GM19463 (cell line): ENCODE results near the gene LRMDA.
"Not testable (repeated sequence)": the region's sequence is repeated elsewhere in the genome, so short reads cannot be mapped to it uniquely, and the experiment has no call there.

ENCODE experiments used
- ATAC-seq: cut with Tn5 transposase; IDR thresholded peaks from one replicate; pipeline ENCODE4 v1.9.1; 2021; ENCODE audit warnings: mild to moderate bottlenecking, moderate library complexity; ENCODE audit not compliant: unreplicated experiment

Gene LRMDA

GRCh38 chr10:76052682-76053503 is 621.5 kb downstream of the LRMDA start:
- no peak for ATAC-seq

- no peak for ATAC-seq
Observed at GRCh38 chr10:76055466-76055865, 624.0 kb downstream of the LRMDA start.

- ATAC-seq, result no peak
Observed at GRCh38 chr10:76055963-76056362, 624.5 kb downstream of the LRMDA start.

- ATAC-seq, result not testable (repeated sequence)
Observed at GRCh38 chr10:76060993-76061392, 629.6 kb downstream of the LRMDA start.

- no peak for ATAC-seq
Observed at GRCh38 chr10:76066457-76066856, 635.0 kb downstream of the LRMDA start.

GRCh38 chr10:76067447-76067846 is 636.0 kb downstream of the LRMDA start:
- no peak for ATAC-seq

- ATAC-seq, result no peak
Observed at GRCh38 chr10:76068856-76069255, 637.4 kb downstream of the LRMDA start.

- ATAC-seq, result no peak
Observed at GRCh38 chr10:76070916-76071315, 639.5 kb downstream of the LRMDA start.

GRCh38 chr10:76071653-76072365 is 640.4 kb downstream of the LRMDA start:
- ATAC-seq, result no peak

GRCh38 chr10:76072384-76072783 is 641.0 kb downstream of the LRMDA start:
- no peak for ATAC-seq

GRCh38 chr10:76073524-76073923 is 642.1 kb downstream of the LRMDA start:
- ATAC-seq, result no peak

- ATAC-seq, result no peak
Observed at GRCh38 chr10:76074659-76075058, 643.2 kb downstream of the LRMDA start.

- no peak for ATAC-seq
Observed at GRCh38 chr10:76080451-76080850, 649.0 kb downstream of the LRMDA start.

- no peak for ATAC-seq
Observed at GRCh38 chr10:76080991-76081390, 649.6 kb downstream of the LRMDA start.

- no peak for ATAC-seq
Observed at GRCh38 chr10:76082232-76082631, 650.8 kb downstream of the LRMDA start.

GRCh38 chr10:76082956-76083355 is 651.5 kb downstream of the LRMDA start:
- no peak for ATAC-seq

- ATAC-seq, result no peak
Observed at GRCh38 chr10:76085002-76085816, 653.8 kb downstream of the LRMDA start.

GRCh38 chr10:76085817-76086167 is 654.4 kb downstream of the LRMDA start:
- no peak for ATAC-seq

- ATAC-seq, result peak; percentile 12
Observed at GRCh38 chr10:76086170-76086760, 654.8 kb downstream of the LRMDA start.

GRCh38 chr10:76086761-76087639 is 655.6 kb downstream of the LRMDA start:
- ATAC-seq, result peak; percentile 69
